ENCODE measurements around the gene STARD3. TPM values are rescaled to one million over a fixed set of nuclear protein-coding genes. Genes with fewer than 3 reads are reported as not detected.

Gene STARD3
- total and polyA plus RNA-seq, 9 of the 15 experiments (the other 6 are each of a cell fraction or from before 2014, with no cell fraction given) = 0.63 to 87.0 (median 46.0) TPM

GRCh38 chr17:39625198-39625785 is 11.7 kb upstream of the STARD3 start:
- ATAC-seq (no peak), DNase-seq (ENCODE audit: extremely low read depth in 1 of 4, low spot score in 3 of 4) (no peak), FAIRE-seq (no peak)
- POLR2A ChIA-PET = interaction anchor here (0.7 to 1.2 kb wide), 3 partner anchors 8 to 77 kb away, joined by 3 read pairs; no protein-coding TSS in a partner anchor
- Histone ChIP-seq H2AFZ (ENCODE audit: low read depth, low read length) (no peak overlapping the region), H3K9me1 (ENCODE audit: control insufficient read depth, insufficient read depth, low read length) (no peaks in the 10 kb centered on the region), H3K9ac (ENCODE audit: insufficient read depth in 1 of 2, low read depth in 2 of 2, low read length in 2 of 2) (no peak overlapping the region), H4K20me1 (replicated peaks; ENCODE audit: control insufficient read depth, insufficient read depth, low read length) (no peaks in the 10 kb centered on the region), H3K4me3 (no peak overlapping the region), H3K27ac (ENCODE audit: extremely low read depth, low read depth, low read length) (no peak overlapping the region), H3K4me1 (replicated peaks in 1 of 2; ENCODE audit: control insufficient read depth in 2 of 2, insufficient read depth in 2 of 2, low read length in 2 of 2) (peaks cover 3 to 49% of the 10 kb centered on the region in 2 experiments; a peak in 2 of 5 replicates), H3K27me3 (ENCODE audit: control insufficient read depth in 2 of 2, insufficient read depth in 2 of 2, low read length in 2 of 2) (peaks cover 0 to 11% of the 10 kb centered on the region in 2 experiments; a peak in 2 of 5 replicates), H3K36me3 (ENCODE audit: control insufficient read depth, insufficient read depth, low read length) (no peaks in the 10 kb centered on the region), H3K79me2 (ENCODE audit: control insufficient read depth, insufficient read depth, low read length) (no peaks in the 10 kb centered on the region), H3K4me2 (ENCODE audit: insufficient read depth, low read length) (no peak overlapping the region), H3K9me3 (replicated peaks; ENCODE audit: control insufficient read depth, insufficient read depth, low read depth, low read length) (no peaks in the 10 kb centered on the region)
- in situ Hi-C loops (cut with MboI) (no loop called here), intact Hi-C loops (cut with micrococcal nuclease) (no loop called here)
- WGBS (ENCODE audit: insufficient coverage, low coverage, missing lambda C conversion rate) = 25% methylated on average over 5 of the region's 5 CpGs
- CTCF ChIA-PET (ENCODE audit: low intra/inter-chr PET ratio) = interaction anchor here (0.7 to 4.3 kb wide), 2 partner anchors 77 to 126 kb away, joined by 3 to 34 read pairs; no protein-coding TSS in a partner anchor
- BruUV-seq (replicated peaks) = no TSS peak
- TF ChIP-seq ZNF639 (CRISPR knock-in tag; conservative IDR thresholded peaks at IDR 0.05 in 1 of 2, IDR thresholded peaks at IDR 0.05 in 1 of 2) = no peak
- TF ChIP-seq SNAPC5 (CRISPR knock-in tag; IDR thresholded peaks at IDR 0.05) = no peak
- no peak for TF ChIP-seq ZNF274 (IDR thresholded peaks at IDR 0.05; ENCODE audit: borderline replicate concordance, low read depth, low read length)
- no peak for TF ChIP-seq ZNF282 (CRISPR knock-in tag; IDR thresholded peaks at IDR 0.05)
- TF ChIP-seq DPF2 (IDR thresholded peaks at IDR 0.05) = no peak
- no peak for TF ChIP-seq ZNF431 (CRISPR knock-in tag; IDR thresholded peaks at IDR 0.05)
- TF ChIP-seq COPS2 (conservative IDR thresholded peaks at IDR 0.05) = no peak
- no peak for TF ChIP-seq CBX1 (IDR thresholded peaks at IDR 0.05; ENCODE audit: low read depth)
- TF ChIP-seq HDAC6 (IDR thresholded peaks at IDR 0.05; ENCODE audit: low read depth, low read length) = no peak
- TF ChIP-seq BRD9 (IDR thresholded peaks at IDR 0.05; ENCODE audit: low read depth, partially characterized antibody) = no peak
- TF ChIP-seq ZBED1 (IDR thresholded peaks at IDR 0.05) = no peak
- no peak for TF ChIP-seq DEAF1 (CRISPR knock-in tag; IDR thresholded peaks at IDR 0.05)
- TF ChIP-seq RBM25 (IDR thresholded peaks at IDR 0.05; ENCODE audit: low read depth, low read length, severe bottlenecking) = no peak
- TF ChIP-seq STAT5A (IDR thresholded peaks at IDR 0.05; ENCODE audit: borderline replicate concordance, low read length) = no peak
- TF ChIP-seq ZNF740 (CRISPR knock-in tag; IDR thresholded peaks at IDR 0.05) = no peak
- no peak for TF ChIP-seq ZNF740 (tag; IDR thresholded peaks at IDR 0.05)
